Fibroblast of lung (primary cell): ENCODE measurements around the gene TMEM217. TPM values are rescaled to one million over a fixed set of nuclear protein-coding genes. Genes with fewer than 3 reads are reported as not detected.

ENCODE experiments used
- DNase-seq, 2 donors: peaks; one replicate each; pipeline versions ENCODE4 v3.0.0 to v3.0.0-alpha.2; 2010; ENCODE audit warnings: low read depth in 2 of 2
- H2AFZ ChIP-seq: 2 replicates; pipeline ENCODE4 v1.5.1; 2012; ENCODE audit warnings: low read length, control low read depth, inconsistent platforms
- H3K27ac ChIP-seq: 2 replicates; pipeline ENCODE4 v1.5.1; 2011; ENCODE audit warnings: low read length, control low read depth; ENCODE audit not compliant: insufficient read depth
- H3K27me3 ChIP-seq: 2 replicates; pipeline ENCODE4 v1.5.1; 2011; ENCODE audit warnings: mild to moderate bottlenecking, low read length; ENCODE audit not compliant: control insufficient read depth, insufficient read depth
- H3K36me3 ChIP-seq: 2 replicates; pipeline ENCODE4 v1.5.1; 2011; ENCODE audit warnings: low read length; ENCODE audit not compliant: control insufficient read depth, insufficient read depth
- H3K4me1 ChIP-seq: 2 replicates; pipeline ENCODE4 v1.5.1; 2011; ENCODE audit warnings: low read length; ENCODE audit not compliant: control insufficient read depth, insufficient read depth; ENCODE audit errors: extremely low read depth
- H3K4me2 ChIP-seq: 2 replicates; pipeline ENCODE4 v1.5.1; 2011; ENCODE audit warnings: low read length, control low read depth; ENCODE audit not compliant: insufficient read depth; ENCODE audit errors: extremely low read depth
- H3K4me3 ChIP-seq, 4 experiments: fragments of 200-600 bp in 1 of 4; sonication (generic) in 1 of 4; replicated peaks in 1 of 4; 2 replicates each; pipeline ENCODE4 v1.5.1; 2011 to 2016; ENCODE audit warnings: low read length in 4 of 4, low read depth in 3 of 4, mild to moderate bottlenecking in 3 of 4, control low read depth in 2 of 4, inconsistent platforms in 1 of 4, mixed read lengths in 1 of 4; ENCODE audit not compliant: insufficient read depth in 1 of 4; ENCODE audit errors: control extremely low read depth in 1 of 4
- H3K79me2 ChIP-seq: 2 replicates; pipeline ENCODE4 v1.5.1; 2012; ENCODE audit warnings: mild to moderate bottlenecking, low read length, inconsistent platforms; ENCODE audit not compliant: control insufficient read depth, insufficient read depth
- H3K9ac ChIP-seq: 2 replicates; pipeline ENCODE4 v1.5.1; 2011; ENCODE audit warnings: mild to moderate bottlenecking, low read length, control low read depth; ENCODE audit not compliant: insufficient read depth
- H3K9me3 ChIP-seq: 2 replicates; pipeline ENCODE4 v1.5.1; 2012; ENCODE audit warnings: low read depth, low read length; ENCODE audit not compliant: control insufficient read depth, insufficient read depth
- H4K20me1 ChIP-seq: 2 replicates; pipeline ENCODE4 v1.5.1; 2011; ENCODE audit warnings: low read length; ENCODE audit not compliant: control insufficient read depth, insufficient read depth; ENCODE audit errors: extremely low read depth
- EZH2 ChIP-seq: IDR thresholded peaks from 2 replicates; pipeline ENCODE4 v1.5.1; 2012; ENCODE audit warnings: low read length, control low read depth, mild to moderate bottlenecking; ENCODE audit errors: missing control alignments
- polyA plus RNA-seq, 2 donors: library from polyadenylated mRNA; depleted of rRNA in 1 of 2; stranded (reverse) in 1 of 2; unstranded in 1 of 2; fragments of >200 nt; gene quantifications; 2 replicates each; pipeline ENCODE4 v1.2.1, GENCODE V29; 2011 to 2012; ENCODE audit warnings: missing spikeins in 1 of 2
- total RNA-seq: library from RNA; depleted of rRNA; stranded (reverse); fragments of >200 nt; gene quantifications from 2 replicates; pipeline ENCODE4 v1.2.1, GENCODE V29; 2014
- TF ChIP-seq, protein P1 (sequence below), 2 donors: IDR thresholded peaks in 1 of 2; conservative IDR thresholded peaks in 1 of 2; 1 replicate in 1 of 2; 2 replicates in 1 of 2; pipeline ENCODE4 v1.5.1; 2011 to 2012; ENCODE audit warnings: low read length in 2 of 2, control low read depth in 1 of 2, inconsistent platforms in 1 of 2, low read depth in 1 of 2, mild to moderate bottlenecking in 1 of 2

TMEM217 gene
- total and polyA plus RNA-seq, 2 donors (not counting 1 experiment from before 2014, with no cell fraction given): 3.1 to 4.0 TPM

- Histone ChIP-seq H3K4me3 (no peak overlapping the region), H3K4me2 (no peak overlapping the region), H3K36me3 (peaks cover 2% of the 10 kb centered on the region), H3K4me1 (no peaks in the 10 kb centered on the region), H3K27ac (no peak overlapping the region), H3K27me3 (no peaks in the 10 kb centered on the region), H4K20me1 (no peaks in the 10 kb centered on the region), H3K79me2 (no peaks in the 10 kb centered on the region), H3K9ac (no peak overlapping the region), H3K9me3 (no peaks in the 10 kb centered on the region), H2AFZ (no peak overlapping the region)
- DNase-seq: no peak
- TF ChIP-seq, protein P1, sequence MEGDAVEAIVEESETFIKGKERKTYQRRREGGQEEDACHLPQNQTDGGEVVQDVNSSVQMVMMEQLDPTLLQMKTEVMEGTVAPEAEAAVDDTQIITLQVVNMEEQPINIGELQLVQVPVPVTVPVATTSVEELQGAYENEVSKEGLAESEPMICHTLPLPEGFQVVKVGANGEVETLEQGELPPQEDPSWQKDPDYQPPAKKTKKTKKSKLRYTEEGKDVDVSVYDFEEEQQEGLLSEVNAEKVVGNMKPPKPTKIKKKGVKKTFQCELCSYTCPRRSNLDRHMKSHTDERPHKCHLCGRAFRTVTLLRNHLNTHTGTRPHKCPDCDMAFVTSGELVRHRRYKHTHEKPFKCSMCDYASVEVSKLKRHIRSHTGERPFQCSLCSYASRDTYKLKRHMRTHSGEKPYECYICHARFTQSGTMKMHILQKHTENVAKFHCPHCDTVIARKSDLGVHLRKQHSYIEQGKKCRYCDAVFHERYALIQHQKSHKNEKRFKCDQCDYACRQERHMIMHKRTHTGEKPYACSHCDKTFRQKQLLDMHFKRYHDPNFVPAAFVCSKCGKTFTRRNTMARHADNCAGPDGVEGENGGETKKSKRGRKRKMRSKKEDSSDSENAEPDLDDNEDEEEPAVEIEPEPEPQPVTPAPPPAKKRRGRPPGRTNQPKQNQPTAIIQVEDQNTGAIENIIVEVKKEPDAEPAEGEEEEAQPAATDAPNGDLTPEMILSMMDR (conservative IDR thresholded peaks at IDR 0.05 in 1 of 2, IDR thresholded peaks at IDR 0.05 in 1 of 2; ENCODE audit: low read depth in 1 of 2, low read length in 2 of 2): no peak
- TF ChIP-seq EZH2: no peak
Measured at GRCh38 chr6:37305841-37306425, 48.0 kb upstream of the TMEM217 start.

GRCh38 chr6:37304766-37305165 lies 46.8 kb upstream of the TMEM217 start:
- Histone ChIP-seq H2AFZ (no peak overlapping the region), H3K27ac (no peak overlapping the region), H3K4me3 (no peak overlapping the region), H3K9me3 (no peaks in the 10 kb centered on the region), H3K4me1 (no peaks in the 10 kb centered on the region), H3K9ac (no peak overlapping the region), H3K4me2 (no peak overlapping the region), H3K27me3 (no peaks in the 10 kb centered on the region), H4K20me1 (no peaks in the 10 kb centered on the region), H3K36me3 (peaks cover 2% of the 10 kb centered on the region), H3K79me2 (no peaks in the 10 kb centered on the region)
- no peak for TF ChIP-seq EZH2
- TF ChIP-seq, protein P1 (conservative IDR thresholded peaks at IDR 0.05 in 1 of 2, IDR thresholded peaks at IDR 0.05 in 1 of 2; ENCODE audit: low read depth in 1 of 2, low read length in 2 of 2): no peak
- no peak for DNase-seq

DNA sequence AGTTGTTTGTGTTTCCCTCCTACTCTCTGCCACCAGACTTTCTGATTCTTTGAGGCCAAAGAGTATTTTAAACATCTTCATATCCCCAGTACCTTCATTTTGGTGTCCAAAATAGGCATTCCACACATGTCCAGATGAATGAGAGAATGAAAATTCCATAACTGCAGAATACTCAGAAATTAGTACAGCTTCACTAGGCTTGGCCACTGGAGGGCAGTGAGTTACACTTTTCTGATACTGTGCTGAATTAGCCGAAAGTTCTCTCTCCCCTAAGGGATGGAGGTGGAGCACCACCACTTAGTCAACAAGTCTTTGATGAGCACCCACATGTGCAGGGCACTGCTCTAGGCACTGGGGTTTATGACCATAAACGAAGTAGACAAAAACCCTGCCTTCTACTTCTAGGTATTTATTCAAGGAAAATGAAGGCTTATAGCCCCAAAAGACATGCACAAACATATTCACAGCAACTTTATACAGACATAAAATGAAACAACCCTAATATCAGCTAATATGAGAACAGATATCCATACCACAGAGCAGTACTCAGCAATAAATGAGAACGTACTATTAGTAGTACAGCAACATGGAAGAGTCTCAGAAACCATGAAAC lies 46.1 kb upstream of the TMEM217 start:
- peak; percentile 34 to 60 for DNase-seq
- Histone ChIP-seq H3K9me3 (no peaks in the 10 kb centered on the region), H3K79me2 (no peaks in the 10 kb centered on the region), H4K20me1 (no peaks in the 10 kb centered on the region), H3K9ac (no peak overlapping the region), H3K4me1 (no peaks in the 10 kb centered on the region), H3K36me3 (peaks cover 2% of the 10 kb centered on the region), H2AFZ (no peak overlapping the region), H3K27me3 (no peaks in the 10 kb centered on the region), H3K4me3 (no peak overlapping the region), H3K27ac (no peak overlapping the region), H3K4me2 (no peak overlapping the region)
- no peak for TF ChIP-seq EZH2
- TF ChIP-seq, protein P1 (conservative IDR thresholded peaks at IDR 0.05 in 1 of 2, IDR thresholded peaks at IDR 0.05 in 1 of 2; ENCODE audit: low read depth in 1 of 2, low read length in 2 of 2): peak; percentile 62 to 79
